GM18508 (cell line): ENCODE results near the gene BFSP2.

Experiments used
- ATAC-seq: cut with Tn5 transposase; IDR thresholded peaks from one replicate; pipeline ENCODE4 v1.9.1; 2021; ENCODE audit warnings: moderate number of reproducible peaks; ENCODE audit not compliant: insufficient read depth, unreplicated experiment

The BFSP2 gene

GRCh38 chr3:133400006-133400515, at the start of gene BFSP2:
BFSP2 (plus strand) TSS chr3:133400056; CDS start chr3:133400084, 28 bp downstream.
- ATAC-seq = no peak

GRCh38 chr3:133354721-133355120, 45.1 kb upstream of the BFSP2 start:
- ATAC-seq = no peak

- ATAC-seq = no peak
These were observed 39.4 kb upstream of the BFSP2 start for GRCh38 chr3:133360476-133360875.

GRCh38 chr3:133361011-133361410, 38.8 kb upstream of the BFSP2 start:
- no peak for ATAC-seq

- ATAC-seq = no peak
These were observed 38.4 kb upstream of the BFSP2 start for GRCh38 chr3:133361435-133361834.

- no peak for ATAC-seq
These were observed 37.3 kb upstream of the BFSP2 start for GRCh38 chr3:133362539-133362938.

- ATAC-seq = no peak
These were observed 35.2 kb upstream of the BFSP2 start for GRCh38 chr3:133364704-133365103.

GRCh38 chr3:133366921-133367320, 32.9 kb upstream of the BFSP2 start:
- ATAC-seq = no peak

GRCh38 chr3:133367403-133367802, 32.5 kb upstream of the BFSP2 start:
- ATAC-seq = no peak

GRCh38 chr3:133367956-133368355, 31.9 kb upstream of the BFSP2 start:
- no peak for ATAC-seq

GRCh38 chr3:133368371-133369067, 31.3 kb upstream of the BFSP2 start:
- no peak for ATAC-seq

- ATAC-seq = no peak
These were observed 30.8 kb upstream of the BFSP2 start for GRCh38 chr3:133369068-133369440.

GRCh38 chr3:133371181-133371580, 28.7 kb upstream of the BFSP2 start:
- no peak for ATAC-seq

- no peak for ATAC-seq
These were observed 28.2 kb upstream of the BFSP2 start for GRCh38 chr3:133371676-133372075.

GRCh38 chr3:133374708-133375402, 25.0 kb upstream of the BFSP2 start:
- ATAC-seq = no peak

GRCh38 chr3:133375403-133375745, 24.5 kb upstream of the BFSP2 start:
- ATAC-seq = no peak

- no peak for ATAC-seq
These were observed 23.0 kb upstream of the BFSP2 start for GRCh38 chr3:133376810-133377209.

GRCh38 chr3:133377396-133377795, 22.5 kb upstream of the BFSP2 start:
- ATAC-seq = no peak

- no peak for ATAC-seq
These were observed 19.9 kb upstream of the BFSP2 start for GRCh38 chr3:133379926-133380325.

GRCh38 chr3:133380481-133381225, 19.2 kb upstream of the BFSP2 start:
- no peak for ATAC-seq
